ENCODE results near the gene GAB2. TPM values are rescaled to one million over a fixed set of nuclear protein-coding genes. Genes with fewer than 3 reads are reported as not detected.
"Not testable (repeated sequence)": the region's sequence is repeated elsewhere in the genome, so short reads cannot be mapped to it uniquely, and the experiment has no call there.

Gene GAB2, protein sequence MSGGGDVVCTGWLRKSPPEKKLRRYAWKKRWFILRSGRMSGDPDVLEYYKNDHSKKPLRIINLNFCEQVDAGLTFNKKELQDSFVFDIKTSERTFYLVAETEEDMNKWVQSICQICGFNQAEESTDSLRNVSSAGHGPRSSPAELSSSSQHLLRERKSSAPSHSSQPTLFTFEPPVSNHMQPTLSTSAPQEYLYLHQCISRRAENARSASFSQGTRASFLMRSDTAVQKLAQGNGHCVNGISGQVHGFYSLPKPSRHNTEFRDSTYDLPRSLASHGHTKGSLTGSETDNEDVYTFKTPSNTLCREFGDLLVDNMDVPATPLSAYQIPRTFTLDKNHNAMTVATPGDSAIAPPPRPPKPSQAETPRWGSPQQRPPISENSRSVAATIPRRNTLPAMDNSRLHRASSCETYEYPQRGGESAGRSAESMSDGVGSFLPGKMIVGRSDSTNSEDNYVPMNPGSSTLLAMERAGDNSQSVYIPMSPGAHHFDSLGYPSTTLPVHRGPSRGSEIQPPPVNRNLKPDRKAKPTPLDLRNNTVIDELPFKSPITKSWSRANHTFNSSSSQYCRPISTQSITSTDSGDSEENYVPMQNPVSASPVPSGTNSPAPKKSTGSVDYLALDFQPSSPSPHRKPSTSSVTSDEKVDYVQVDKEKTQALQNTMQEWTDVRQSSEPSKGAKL
- total RNA-seq, result 10 to 100 TPM in 2 of 4 donors, 1 to 10 TPM in 2; 8.1 to 18.1 (median 13.4) TPM

DNA sequence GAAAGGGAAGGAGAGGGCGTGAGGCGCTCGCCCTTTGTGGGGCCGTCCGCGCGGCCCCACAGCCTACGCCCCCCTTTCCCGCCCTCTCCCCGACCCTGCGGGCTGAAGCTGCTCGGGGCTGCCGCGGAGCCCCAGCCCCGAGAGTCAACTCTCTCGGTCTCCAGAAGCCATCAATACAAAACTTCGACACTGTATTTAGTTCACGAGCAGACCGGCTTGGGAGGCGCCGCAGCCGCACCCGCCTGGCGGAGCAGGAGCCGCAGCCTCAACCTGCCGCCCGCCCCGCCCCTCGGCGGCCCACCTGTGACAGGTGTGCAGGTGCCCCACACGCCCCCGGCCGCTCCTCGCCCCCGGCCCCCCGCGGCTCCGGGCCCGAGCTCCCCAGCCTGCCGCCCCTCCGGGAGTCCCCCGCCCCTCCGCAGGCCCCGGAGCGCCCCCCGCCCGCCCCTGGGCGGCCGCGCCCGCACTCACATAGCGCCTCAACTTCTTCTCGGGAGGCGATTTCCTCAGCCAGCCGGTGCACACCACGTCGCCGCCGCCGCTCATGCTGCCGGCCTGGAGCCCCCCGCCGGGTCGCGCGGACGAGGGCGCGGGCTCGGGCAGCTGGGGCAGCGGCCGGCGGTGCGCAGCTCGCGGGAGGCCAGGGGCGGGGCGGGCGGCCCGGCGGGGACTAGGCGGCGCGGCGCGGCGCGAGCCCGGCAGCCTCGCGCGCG, at the start of gene GAB2:
GAB2 (minus strand) TSS at position 646 of the 713 bp plus-strand sequence; CDS start at position 546, 100 bp downstream.
- no peaks in the 10 kb centered on the region for H3K9me3 ChIP-seq
- intact Hi-C loops (cut with DNase I), result loop anchor here (10.0 kb wide), 3 partner anchors 73 to 193 kb away; no protein-coding TSS in a partner anchor
- H3K27ac ChIP-seq, result peak within 1 kb of the TSS; percentile 76 to 97 (median 90)
- WGBS, 2 donors, result 0 to 1% methylated on average over 4 to 14 of the region's 93 CpGs
- peaks cover 24 to 27% of the 10 kb centered on the region in 2 donors for H3K4me1 ChIP-seq
- H3K36me3 ChIP-seq, result no peaks in the 10 kb centered on the region
- peak; percentile 42 to 46 for DNase-seq
- peak within 1 kb of the TSS; percentile 13 to 87 (median 68) for H3K4me3 ChIP-seq (replicated peaks in 1 of 3)
- TF ChIP-seq POLR2A (IDR thresholded peaks at IDR 0.05), result no peak
- TF ChIP-seq, protein P1, sequence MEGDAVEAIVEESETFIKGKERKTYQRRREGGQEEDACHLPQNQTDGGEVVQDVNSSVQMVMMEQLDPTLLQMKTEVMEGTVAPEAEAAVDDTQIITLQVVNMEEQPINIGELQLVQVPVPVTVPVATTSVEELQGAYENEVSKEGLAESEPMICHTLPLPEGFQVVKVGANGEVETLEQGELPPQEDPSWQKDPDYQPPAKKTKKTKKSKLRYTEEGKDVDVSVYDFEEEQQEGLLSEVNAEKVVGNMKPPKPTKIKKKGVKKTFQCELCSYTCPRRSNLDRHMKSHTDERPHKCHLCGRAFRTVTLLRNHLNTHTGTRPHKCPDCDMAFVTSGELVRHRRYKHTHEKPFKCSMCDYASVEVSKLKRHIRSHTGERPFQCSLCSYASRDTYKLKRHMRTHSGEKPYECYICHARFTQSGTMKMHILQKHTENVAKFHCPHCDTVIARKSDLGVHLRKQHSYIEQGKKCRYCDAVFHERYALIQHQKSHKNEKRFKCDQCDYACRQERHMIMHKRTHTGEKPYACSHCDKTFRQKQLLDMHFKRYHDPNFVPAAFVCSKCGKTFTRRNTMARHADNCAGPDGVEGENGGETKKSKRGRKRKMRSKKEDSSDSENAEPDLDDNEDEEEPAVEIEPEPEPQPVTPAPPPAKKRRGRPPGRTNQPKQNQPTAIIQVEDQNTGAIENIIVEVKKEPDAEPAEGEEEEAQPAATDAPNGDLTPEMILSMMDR (IDR thresholded peaks at IDR 0.05), result peak in 1 of 6 experiments; percentile 0
- H3K27me3 ChIP-seq, result no peaks in the 10 kb centered on the region

DNA sequence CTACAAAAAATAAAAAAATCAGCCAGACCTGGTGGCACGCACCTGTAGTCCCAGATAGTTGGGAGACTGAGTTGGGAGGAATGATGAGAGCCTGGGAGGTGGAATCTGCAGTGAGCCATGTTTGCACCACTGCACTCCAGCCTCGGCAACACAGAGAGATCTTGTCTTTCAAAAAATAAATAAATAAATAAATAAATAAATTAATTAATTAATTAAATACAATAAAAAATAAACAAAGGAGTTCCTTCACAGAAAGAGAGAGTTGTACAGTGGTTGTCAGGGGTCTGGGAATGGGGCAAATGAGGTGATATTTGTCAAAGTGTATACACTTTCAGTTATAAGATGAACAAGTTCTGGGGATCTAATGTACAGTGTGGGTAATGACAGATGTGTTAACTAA, 49.8 kb upstream of the GAB2 start:
- H3K27me3 ChIP-seq, result no peaks in the 10 kb centered on the region
- DNase-seq, result no peak
- no peaks in the 10 kb centered on the region for H3K9me3 ChIP-seq
- intact Hi-C loops (cut with DNase I), result no loop called here
- H3K27ac ChIP-seq, result no peak overlapping the region
- no peaks in the 10 kb centered on the region for H3K36me3 ChIP-seq
- no peaks in the 10 kb centered on the region for H3K4me1 ChIP-seq
- TF ChIP-seq, protein P1 (IDR thresholded peaks at IDR 0.05), result no peak
- no peak for TF ChIP-seq POLR2A (IDR thresholded peaks at IDR 0.05)
- H3K4me3 ChIP-seq (replicated peaks in 1 of 3), result no peak overlapping the region
- 92 to 97% methylated on average over 2 of the region's 2 CpGs for WGBS, 2 donors

DNA sequence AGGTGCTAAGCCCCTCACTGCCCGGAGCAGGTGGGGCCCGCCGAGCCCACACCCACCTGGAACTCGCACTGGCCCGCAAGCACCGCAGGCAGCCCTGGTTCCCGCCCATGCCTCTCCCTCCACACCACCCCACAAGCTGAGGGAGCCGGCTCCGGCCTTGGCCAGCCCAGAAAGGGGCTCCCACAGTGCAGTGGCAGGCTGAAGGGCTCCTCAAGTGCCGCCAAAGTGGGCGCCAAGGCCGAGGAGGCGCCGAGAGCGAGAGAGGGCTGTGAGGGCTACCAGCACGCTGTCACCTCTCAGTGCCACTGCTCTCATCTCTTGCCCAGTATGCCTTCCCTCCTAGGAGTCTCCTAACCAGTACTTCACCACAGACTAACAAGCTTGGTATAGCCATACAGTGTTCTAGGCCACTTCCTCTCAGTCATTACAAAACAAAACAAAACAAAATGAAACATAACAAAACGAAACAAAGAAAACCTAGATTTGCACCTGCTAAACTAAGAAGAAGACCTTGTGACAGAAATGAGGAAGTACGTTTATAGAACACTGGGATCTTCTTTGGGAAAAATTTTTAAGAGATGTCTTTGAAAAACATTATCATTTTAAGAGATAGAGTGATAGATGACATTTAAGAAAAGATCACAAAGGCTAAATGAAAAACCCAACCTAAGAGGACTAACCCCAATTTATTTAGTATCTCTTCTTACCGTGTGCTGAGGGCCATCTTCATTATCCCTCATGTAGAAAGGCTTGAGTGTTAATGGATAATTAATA, 47.7 kb upstream of the GAB2 start:
- no peaks in the 10 kb centered on the region for H3K4me1 ChIP-seq
- WGBS, 2 donors, result 86 to 88% methylated on average over 9 to 11 of the region's 19 CpGs
- DNase-seq, result no peak
- H3K27me3 ChIP-seq, result no peaks in the 10 kb centered on the region
- intact Hi-C loops (cut with DNase I), result no loop called here
- no peaks in the 10 kb centered on the region for H3K9me3 ChIP-seq
- H3K27ac ChIP-seq, result no peak overlapping the region
- no peak overlapping the region for H3K4me3 ChIP-seq (replicated peaks in 1 of 3)
- TF ChIP-seq, protein P1 (IDR thresholded peaks at IDR 0.05), result no peak
- TF ChIP-seq POLR2A (IDR thresholded peaks at IDR 0.05), result no peak
- H3K36me3 ChIP-seq, result no peaks in the 10 kb centered on the region

DNA sequence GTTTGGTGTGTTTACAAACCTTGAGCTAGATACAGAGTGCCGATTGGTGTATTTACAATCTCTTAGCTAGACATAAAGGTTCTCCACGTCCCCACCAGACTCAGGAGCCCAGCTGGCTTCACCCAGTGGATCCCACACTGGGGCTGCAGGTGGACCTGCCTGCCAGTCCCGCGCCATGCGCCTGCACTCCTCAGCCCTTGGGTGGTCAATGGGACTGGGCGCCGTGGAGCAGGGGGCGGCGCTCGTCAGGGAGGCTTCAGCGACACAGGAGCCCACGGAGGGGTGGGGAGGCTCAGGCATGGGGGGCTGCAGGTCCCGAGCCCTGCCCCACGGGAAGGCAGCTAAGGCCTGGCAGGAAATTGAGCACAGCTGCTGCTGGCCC, 47.2 kb upstream of the GAB2 start:
- H3K4me3 ChIP-seq (replicated peaks in 1 of 3); H3K9me3 ChIP-seq; H3K27ac ChIP-seq; DNase-seq; H3K36me3 ChIP-seq; H3K27me3 ChIP-seq; intact Hi-C loops (cut with DNase I); H3K4me1 ChIP-seq: not testable (repeated sequence)
- 95 to 96% methylated on average over 5 to 12 of the region's 14 CpGs for WGBS, 2 donors

DNA sequence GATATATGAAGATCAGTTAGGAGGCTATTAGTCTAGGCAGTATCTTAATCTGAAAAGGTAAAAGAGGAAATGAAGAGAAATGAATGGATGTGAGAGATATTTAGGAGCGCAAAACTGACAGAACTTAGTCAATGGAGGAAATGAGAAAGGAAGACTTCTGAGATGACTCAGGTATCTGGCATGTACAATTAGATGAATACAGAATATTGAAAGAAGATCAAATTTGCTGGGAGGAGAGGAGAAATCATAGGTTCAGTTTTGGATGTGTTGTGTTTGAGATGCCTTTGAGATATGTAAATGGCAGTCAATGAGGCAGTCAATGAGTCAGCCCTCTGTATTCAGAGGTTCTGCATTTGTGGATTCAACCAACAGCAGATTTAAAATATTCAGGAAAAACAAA, 42.9 kb upstream of the GAB2 start:
- Histone ChIP-seq H3K4me3 (replicated peaks in 1 of 3) (no peak overlapping the region), H3K4me1 (no peaks in the 10 kb centered on the region), H3K9me3 (no peaks in the 10 kb centered on the region), H3K27ac (no peak overlapping the region), H3K27me3 (no peaks in the 10 kb centered on the region), H3K36me3 (no peaks in the 10 kb centered on the region)
- intact Hi-C loops (cut with DNase I), result no loop called here
- 98 to 100% methylated on average over 1 of the region's 1 CpG for WGBS, 2 donors
- TF ChIP-seq, protein P1 (IDR thresholded peaks at IDR 0.05), result no peak
- TF ChIP-seq POLR2A (IDR thresholded peaks at IDR 0.05), result no peak
- DNase-seq, result no peak

All from thyroid gland (tissue), 4 donors.